HG03139 (cell line): ENCODE measurements around the gene MBNL1.

Experiments used
- ATAC-seq: cut with Tn5 transposase; IDR thresholded peaks from one replicate; pipeline ENCODE4 v1.9.1; 2021; ENCODE audit not compliant: unreplicated experiment

MBNL1 gene

DNA sequence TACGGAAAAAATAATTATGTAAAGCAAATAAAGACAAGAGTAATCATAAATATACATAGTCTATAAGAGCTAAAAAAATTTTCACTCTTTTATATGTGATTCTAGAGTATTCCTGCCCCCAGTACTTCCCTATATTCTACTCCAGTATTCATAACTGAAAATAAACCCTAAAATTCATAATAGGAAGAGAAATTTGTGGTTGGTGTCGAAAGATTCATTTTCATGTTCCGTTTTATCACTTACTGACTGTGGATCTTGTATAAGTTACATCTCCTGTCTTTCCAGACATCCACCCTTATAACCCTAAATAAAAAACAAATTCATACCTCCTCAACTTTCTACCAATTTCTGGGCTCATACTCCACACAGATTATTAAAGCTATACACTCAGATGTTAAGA, 16.0 kb upstream of the MBNL1 start:
- no peak for ATAC-seq

- ATAC-seq: no peak
Observed at GRCh38 chr3:152253514-152253913, 15.2 kb upstream of the MBNL1 start.

GRCh38 chr3:152254041-152254440, 14.7 kb upstream of the MBNL1 start:
- no peak for ATAC-seq

DNA sequence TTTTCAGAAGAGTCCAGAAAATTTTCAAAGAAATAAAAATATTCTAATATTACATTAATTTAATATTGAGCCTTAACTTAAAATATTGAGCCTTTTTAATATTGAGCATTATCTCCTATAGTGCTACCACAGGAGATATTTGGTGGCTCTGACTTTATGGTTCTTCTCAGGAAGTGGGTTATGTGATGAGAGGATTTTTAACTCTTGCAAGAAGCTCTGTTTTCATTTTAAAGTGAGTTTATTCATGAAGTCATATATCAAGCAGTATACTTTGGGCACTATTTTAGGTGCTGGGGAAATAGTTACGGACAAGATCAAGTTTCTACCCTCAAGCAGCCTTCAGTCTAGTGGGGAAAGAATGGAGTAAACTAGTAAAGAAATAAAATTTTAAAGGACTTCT, 13.4 kb upstream of the MBNL1 start:
- ATAC-seq: no peak

DNA sequence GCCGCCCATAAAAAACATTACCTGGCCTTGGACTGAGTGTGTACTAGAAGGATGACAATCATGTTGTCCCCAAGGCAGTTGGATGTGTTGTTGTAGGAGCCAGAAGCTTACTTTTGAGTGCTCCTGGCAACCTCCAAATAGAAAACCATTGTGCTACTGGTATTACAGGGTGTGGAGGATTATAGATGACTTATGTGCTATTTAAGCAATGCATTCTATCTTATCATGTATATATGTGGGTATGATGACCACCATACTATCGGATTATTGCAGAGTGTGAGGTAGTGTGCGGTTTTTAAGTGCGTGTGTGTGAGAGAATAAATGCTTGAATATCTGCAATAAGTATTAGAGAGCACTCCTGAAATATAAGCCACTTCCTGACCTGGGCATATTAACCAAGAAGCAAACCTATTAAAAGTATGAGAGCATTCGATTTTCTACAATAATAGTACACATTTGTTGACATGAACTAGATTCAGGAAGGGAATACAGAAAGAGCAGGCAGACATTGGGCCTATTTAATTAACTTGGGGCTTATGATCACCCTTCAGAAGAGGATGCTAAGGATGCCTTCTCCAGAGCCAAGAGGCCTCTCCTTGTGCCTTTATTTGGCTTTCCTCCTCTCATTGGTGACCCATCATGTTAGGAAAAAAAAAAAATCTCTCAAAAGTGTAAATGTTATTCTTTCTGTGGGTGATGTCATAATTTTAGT, 11.7 kb upstream of the MBNL1 start:
- peak; percentile 2 for ATAC-seq

GRCh38 chr3:152257563-152258035, 11.1 kb upstream of the MBNL1 start:
- ATAC-seq: peak; percentile 70

DNA sequence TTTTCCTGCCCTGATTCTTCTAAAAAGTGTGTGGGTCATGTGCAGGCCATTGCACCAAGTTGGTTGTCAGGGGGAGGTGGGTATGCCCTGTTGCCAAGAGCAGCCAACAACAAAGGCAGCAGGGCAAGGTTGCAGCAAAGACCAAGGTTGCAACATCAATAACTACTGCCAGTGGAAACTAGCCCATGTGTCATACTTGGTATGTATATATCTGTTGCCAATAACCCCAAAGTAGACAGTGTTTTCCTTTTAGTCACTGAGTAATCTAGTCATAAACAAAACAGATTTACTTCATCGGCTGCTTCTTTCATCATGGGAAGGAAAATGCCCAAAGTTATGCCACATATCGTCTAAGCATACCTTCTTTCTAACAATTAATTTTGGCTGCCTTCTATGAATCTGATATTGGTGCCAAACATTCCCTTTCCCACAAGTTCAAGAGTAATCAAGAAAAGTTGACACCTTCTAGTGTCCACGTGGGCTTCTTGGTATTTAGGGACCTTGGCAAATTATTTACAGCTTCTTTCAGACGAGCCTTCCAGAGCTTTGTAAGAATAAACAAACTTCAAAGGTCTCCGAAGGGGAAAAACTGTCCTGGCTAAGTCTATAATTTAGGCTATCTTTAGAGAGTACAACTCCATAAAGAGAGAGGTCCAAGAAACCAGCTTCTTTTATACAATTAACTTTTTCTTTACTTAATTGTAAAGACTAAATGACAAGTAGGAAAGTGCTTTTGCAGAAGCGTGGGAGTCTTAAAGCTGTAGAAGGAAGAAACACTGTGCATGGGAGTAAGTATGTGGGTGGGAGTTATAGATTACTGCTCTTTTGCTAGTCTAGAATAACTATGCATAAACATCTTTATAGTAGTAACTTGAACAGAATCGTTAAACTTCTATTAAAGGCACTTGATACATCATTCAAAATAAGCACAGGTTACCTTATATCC, 10.0 kb upstream of the MBNL1 start:
- peak; percentile 35 for ATAC-seq

DNA sequence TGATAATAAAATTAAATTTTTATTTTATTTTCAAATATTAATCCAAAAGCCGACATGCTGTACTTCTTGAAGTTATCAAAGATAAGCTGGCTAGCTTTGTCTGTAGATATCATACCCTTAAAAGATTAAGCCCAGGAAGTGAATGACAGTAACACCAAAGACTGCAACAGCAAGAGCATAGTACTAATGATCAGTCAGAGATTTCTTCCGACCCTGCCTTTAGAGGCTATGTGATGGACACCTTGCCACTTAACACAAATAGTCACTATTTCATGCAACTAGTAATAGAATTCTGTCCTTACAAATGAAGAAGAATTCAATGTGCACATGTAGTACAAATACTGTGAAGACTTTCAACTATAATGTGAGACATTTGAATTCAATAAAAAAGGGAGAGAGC, 9.3 kb upstream of the MBNL1 start:
- no peak for ATAC-seq

- ATAC-seq: no peak
Observed at GRCh38 chr3:152260026-152260425, 8.7 kb upstream of the MBNL1 start.

- no peak for ATAC-seq
Observed at GRCh38 chr3:152260529-152260928, 8.2 kb upstream of the MBNL1 start.

- no peak for ATAC-seq
Observed at GRCh38 chr3:152261329-152261728, 7.4 kb upstream of the MBNL1 start.

DNA sequence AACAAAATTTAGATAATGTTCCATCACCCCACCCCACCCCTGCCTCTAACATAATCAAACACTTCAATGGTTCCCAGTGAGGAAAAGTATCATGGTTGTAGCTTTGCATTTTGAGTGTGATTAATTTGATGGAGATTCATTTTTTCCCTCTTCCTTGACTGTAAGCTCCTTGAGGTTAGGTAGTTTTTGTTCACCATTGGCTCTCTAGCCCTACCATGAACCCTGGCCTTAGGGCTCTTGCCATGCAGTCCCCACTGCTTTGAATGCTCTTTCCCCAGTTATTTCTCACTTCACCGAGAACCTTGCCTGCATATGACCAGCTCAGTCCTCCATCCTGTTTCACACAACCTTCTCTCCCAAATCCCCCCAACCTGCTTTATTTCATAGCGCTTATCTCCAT, 5.0 kb upstream of the MBNL1 start:
- ATAC-seq: no peak

DNA sequence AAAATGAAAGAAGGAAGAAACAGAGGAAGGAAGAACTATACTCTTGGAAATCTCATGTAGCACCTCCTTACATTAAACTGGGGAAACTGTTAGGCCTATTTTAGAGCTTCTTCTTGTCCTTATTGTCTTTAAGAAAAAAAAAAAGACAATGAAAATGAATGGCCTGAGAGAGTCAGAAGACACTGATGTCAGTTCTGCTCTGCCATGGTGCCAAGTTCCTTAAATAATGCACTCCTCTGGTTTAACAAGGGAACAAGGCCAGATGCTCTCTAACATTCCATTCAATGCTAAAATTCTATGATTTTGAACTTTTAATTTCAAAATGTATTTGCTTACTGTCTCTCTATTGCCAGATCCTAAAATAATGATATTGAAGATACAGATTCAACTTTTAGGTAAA, 4.4 kb upstream of the MBNL1 start:
- ATAC-seq: no peak

- no peak for ATAC-seq
Observed at GRCh38 chr3:152266221-152266995, 2.3 kb upstream of the MBNL1 start.

DNA sequence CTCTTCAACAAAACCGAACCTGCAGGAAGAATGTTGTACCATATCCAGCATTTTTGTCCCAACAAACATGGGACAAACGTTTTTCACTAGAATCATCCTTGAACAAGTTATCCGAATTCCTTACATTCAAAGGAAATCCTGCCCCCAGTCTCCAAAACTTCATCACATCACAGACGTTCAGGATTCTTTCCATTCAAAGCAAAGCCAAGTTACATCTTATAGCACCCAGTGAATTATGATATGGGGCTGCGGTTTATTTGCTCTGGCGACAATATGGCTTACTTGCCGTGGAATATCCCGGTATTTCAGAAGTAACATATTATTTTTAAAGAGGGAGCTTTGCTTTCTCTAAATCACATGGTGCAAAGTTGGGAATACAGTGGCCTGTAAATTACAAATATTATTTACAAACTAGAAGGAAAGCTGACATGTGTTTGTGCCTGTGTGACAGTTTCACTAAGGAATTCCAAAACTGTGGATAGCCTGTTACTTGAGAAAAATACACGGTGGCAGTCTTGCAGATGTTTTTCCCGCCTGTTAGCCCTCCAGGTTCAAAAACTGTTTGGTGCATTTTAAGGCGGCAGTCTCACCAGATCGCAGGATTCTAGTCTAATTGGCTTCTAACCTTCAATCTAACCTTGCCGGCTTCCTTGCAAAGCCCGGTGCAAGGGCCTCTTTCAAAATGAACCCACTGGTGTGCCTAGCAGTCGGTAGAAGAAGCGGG, 736 bp upstream of the MBNL1 start:
- ATAC-seq: no peak

- ATAC-seq: peak; percentile 54
Observed at GRCh38 chr3:152269056-152269830, 514 bp downstream of the MBNL1 start.

GRCh38 chr3:152269831-152270734, 1.4 kb downstream of the MBNL1 start:
- no peak for ATAC-seq

DNA sequence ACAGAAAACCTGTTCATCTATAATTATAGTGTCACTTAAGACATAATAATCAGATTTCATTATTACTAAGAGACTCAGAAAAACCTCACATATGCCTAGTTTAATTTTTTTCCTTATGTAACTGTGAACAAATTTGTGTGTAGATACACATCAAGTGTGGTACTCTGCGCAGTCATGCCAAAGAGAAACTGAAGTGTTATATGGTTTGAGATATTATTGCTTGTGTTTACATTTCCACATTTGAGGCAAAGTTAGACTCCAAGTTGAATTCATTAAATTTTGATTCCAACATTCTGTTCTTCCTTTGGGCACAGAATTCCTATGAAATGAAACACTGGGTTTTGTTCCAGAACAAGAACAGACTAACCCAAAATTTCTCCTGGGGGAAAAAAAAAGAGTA, 2.2 kb downstream of the MBNL1 start:
- ATAC-seq: no peak
